DMS114 treated with DMSO at 0.1 percent for 48 hours (cell line): ENCODE data around the gene SORCS1.

Experiments
- DNase-seq: peaks from one replicate; lab custom pipeline; 2025; ENCODE audit not compliant: unreplicated experiment; lab: John Stamatoyannopoulos, UW

The SORCS1 gene

DNA sequence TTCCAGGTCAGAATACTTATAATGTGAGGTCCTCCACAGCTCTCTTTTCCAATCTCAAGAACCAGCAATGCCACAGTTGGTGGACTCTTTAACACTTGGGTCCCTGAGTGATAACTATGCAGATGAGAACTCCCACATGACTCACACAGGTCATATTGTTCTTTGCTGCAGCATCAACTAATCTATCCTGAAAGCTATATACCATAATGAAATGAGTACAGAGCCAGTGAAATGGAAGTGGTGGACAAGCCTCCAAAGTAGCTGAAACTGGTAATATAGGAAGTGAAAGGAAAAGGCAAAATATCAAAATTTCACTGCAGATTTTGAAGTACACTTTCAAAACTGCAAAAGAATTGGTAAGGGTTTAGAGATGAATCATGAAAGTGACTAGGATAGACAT is 45.6 kb downstream of the SORCS1 start:
- no peak for DNase-seq

DNA sequence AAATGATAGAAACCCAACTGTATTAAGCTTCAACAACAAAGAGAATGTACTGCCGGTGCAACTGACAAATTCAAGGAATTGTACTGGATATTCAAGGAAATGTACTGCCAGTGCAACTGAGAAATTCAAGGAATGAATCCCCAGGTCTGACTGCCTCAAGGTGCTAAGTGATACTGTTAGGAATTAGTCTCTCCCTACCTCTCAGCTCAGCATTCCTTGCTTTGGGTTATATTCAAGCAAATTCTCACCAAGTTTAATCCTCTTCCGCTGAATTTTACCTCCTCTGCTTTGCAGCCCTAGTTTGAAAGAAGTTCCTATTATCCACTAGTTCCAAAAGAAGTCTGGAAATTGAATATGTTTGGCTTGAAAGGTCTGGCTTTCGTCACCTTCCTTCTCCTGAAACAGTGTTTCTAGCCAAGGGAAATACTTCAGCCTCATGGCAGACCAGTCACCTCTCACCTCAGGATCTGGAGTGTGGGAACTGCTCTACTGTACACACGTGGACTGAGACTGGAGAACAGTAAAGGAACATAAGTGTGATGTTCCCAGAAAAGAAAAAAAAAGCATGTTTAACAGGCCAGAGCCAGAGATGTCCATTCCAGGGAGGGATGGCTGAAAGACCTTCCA is 60.4 kb downstream of the SORCS1 start:
- DNase-seq: no peak

DNA sequence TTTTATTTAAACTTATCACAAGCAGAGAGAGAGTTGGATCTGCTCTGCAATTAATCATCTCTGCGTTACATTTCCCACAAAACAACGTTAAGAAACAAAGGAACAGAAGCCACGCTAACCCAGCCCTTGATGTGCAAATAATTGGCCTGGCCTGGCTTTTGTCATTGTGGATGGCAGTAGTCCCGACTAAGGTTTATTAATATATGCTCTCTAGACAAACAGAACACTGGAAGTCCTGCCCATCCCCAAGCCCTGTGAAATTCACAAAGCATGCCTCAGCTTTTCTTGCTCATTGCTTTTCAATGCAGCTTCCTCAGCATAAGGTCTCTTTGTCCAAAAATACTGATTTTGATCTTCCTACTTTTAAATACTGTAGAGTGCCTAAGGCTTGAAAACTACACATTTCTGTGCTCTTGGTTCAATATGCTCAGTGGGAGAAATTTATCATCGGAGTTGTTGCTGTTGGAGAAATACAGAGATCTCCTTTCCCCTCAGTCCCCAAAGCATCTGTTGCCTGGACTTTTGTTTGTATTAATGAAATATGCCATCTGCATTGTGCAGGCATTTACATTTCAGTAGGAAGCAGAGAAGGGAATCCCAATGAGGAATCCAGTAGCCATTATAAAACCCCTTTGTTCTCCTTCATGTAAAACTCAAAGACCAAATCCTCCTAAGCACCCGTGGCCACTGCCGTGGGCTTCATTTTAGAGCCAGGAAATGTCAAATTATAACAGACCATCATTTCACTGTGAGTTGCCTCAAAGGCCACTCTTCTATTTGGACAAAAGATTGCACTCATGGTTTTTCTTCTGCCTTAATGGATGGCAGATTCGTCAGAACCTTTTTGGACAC is 61.1 kb downstream of the SORCS1 start:
- DNase-seq: no peak

DNA sequence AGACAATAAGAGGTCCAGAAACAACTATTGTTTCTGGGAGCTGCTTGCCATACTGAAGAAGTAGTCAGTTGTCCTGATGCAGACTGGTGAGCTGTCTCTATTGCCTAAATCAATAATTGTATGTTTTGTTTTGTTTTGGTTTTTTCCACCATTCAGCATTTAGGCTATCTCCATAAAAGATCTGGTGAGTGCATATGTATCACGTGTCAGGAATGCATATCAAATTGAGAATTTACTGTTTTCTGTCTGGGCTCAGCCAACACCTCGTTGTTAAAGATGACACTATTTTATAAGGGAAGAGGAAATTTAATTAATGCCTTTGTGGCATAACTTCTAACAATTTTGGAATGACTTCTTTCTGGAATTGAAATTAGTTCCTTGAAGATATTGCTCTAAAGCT is 66.2 kb downstream of the SORCS1 start:
- DNase-seq: no peak

DNA sequence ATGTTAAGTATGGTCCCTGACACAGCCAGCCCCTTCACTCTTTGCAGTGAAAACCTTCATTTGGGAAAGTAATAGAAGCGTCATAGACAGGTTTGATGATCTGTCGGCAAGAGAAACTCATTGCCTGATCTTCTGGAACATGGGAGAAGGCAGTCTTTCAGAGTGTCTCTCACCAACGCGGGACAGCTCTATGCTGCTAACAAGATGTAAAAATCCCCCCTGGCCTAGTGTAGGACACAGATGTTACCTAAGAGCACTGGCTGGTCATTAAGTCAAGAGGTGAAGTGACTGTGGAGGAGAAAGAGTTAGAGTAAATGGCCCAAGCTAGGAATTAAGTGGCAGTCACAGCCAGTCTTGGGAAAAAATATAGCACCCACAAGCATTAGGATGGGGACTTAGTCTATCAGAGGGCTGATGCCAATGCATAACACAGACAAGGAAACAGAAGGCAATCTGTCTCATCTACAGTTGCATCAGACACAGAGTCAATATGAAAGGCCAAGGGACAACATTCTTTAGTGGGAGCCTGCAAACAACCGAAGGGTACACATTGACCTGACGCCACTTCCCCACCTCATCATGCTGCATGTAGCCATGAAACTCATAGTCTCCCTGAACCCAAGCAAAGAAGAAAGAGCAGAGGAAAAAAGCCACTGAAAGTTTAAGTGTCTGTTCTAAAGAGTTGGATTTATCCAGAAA is 69.5 kb downstream of the SORCS1 start:
- no peak for DNase-seq

DNA sequence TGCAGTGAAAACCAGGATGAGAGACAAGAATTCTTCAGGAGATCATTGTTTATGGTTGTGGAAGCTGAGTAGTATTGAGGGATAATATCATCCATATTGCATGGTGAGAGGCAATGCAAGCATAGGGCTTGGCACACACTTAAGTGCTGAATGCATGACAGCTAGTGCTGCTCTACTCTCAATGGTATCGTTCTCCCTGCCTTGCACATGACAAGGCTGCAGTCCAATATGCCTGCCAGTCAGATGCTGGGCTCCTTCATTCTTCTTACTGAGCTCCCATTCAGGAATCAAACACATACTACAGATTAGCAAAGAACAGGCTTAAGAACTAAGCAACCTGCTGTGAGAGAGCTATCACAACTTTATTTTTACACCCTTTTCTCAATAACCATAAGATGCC is 72.2 kb downstream of the SORCS1 start:
- DNase-seq: no peak

DNA sequence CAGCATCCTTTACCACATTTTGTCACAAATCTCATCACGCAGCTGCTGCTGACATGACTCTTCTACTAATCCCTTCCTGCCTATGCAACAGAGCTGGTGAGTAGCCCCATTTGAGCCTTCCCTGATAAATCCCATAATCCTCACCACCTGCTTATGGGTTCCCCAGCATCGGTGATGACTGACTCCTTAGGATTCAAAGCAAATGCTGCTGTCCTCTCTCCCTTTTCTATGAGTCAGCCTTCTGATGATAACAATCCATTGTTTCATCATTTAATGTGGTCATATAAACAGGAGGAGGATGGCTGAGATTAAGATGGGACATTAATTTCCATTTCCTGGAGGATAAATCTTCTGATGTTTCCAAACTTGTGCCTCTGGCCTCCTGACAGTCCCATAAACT is 73.4 kb downstream of the SORCS1 start:
- DNase-seq: no peak

DNA sequence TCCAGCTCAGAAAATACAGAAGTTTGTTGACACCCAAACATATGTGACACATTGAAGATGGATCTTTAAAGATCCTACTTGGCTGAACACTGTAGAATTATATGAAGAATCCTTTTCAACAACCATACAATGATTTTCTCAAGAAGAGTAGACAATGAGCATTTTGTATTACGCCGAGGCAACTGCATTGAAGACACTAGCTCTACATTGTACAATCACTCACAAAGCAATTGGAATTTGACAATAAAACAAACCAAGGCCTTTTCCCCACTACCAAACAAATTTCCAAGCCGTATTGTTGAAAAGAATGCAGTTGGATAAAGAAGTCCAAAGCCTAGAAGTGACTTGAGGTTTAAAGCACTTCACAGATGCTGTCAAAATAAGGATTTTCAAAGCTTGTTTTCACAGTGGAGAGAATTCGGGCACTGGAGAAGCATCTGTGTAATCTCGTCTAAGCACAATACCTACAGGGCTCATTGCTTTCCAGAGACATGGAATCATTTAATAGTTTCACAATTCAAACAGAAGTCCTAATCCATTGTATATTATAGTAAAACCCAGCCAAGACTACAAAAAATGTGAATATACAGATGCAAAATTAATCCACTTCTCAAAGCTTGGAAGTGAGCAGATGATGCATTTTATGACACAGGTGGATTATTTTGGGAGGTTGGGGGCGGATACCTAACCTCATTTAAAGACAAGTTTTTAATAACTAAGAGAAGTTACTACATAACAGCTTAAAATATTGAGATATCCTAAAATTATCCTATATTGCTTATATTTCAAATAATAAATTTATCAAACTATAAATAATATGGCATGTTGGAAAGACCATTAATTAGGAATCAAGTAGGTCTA is 78.6 kb downstream of the SORCS1 start:
- DNase-seq: no peak

DNA sequence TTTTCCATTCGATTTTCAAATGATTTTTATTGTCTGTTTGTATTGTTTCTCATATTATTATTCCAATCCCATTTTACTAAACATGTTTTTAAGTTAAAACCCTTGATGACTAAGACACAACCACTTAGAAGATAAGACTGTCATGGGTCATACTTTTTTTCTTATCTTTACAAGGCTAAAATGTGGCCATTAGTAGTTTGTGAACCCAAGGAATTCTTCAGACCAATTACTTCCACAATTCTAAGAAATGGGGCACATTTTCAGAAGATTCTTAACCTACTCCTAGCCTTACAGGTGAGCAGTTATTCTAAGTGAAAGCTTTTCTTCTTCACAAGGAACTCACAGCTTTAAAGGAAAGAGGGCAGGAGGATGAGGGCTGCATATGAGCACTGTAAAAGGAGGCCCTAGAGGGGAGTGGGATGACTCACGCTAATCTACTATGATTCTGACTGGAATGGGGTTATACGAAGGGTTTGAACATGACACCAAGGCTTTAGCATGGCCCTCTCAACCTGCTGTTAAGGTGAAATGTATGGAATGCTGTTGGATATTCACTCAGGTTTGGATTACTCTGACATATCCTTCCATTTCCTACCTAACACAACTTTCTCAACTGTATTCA is 81.0 kb downstream of the SORCS1 start:
- DNase-seq: no peak

DNA sequence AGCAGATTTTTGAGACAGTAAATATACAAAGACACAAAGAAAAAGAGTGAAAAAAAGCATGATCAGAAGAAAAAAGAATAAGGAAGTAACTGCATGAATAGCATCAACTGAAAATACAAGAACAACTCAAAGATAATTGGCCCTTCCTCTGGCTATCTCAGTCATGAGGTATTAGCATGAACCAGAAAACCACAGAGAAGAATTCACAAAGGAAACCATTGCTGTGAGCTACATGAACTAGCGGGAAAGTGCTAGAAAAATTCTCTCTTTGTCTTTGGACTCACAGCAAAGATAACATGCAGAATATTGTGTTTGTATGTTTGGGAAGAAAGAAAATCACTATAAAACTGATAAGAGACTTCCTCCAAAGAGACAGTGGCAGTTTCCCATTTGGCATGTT is 82.9 kb downstream of the SORCS1 start:
- DNase-seq: no peak

DNA sequence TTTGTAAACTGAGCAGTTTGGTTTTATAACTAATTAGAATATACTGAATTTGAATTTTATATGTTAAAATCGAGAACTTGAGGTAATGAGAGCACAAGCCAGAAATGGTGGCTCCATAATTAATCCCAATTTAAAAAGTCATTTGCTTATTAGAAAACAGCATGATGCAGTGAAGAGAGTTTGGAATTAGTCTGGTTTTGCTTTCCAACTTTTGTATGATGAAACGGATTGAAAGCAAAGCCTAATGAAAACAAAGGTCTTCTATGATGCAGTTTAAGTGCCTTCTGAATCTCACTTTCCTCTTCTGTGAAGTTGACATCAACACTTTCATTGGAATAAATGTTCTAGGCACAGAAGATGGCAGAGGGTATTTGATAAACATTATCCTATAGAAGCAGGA is 89.4 kb downstream of the SORCS1 start:
- DNase-seq: no peak

DNA sequence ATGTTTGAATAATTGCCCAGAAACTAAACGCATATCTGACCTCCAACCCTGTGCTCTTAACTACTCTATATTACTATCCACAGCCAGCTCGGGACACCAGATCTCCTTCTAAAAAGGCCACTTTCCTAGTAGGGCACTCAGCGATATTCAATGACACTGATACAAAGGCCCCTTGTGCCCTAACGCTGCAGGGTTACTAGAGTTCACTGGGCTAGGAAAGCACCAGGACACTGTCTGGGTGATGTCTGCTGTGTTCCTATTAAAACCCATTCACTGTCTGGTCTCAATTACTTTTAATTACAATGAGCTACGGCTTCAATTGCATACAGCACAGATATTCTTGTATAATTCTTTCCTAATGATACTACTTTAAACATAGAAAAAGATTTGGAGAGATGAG is 91.7 kb downstream of the SORCS1 start:
- DNase-seq: no peak

DNA sequence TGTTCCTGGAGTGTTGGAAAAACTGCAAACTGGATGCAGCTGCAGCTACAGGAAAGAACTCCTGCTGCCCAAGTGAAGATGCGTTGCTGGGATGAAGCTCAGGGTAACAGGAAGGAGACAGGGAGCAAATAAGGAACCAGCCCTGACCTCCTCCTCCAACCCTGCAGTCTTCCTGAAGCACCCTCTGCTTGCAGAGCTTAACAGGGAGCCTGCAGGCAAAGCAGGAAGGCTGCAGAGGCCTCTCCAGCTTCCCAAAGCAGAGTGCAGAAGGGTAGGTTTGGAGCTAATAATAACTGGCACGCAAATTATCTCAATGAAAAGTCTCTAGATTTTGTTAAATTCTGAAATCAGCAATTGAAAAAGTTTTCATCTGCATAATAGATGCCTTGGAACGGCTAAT is 92.5 kb downstream of the SORCS1 start:
- no peak for DNase-seq

DNA sequence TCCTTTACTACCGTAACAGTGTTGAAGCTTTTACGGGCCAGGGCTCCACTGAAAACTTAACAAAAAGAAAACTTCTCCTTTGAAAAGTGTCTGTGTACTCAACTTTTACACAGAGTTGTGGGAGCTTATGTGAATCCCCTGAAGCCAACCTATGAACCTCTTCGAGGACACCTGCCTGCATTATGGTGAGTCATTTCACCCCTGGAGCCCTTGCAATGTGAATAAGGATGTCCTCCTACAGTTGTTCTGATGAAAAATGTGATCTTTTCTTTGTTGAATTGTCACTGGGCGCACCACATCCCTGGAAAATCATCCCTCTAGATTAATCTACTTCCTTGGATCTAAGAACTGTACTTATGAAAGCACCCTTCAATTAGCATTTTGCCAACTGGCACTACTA is 93.2 kb downstream of the SORCS1 start:
- DNase-seq: no peak

DNA sequence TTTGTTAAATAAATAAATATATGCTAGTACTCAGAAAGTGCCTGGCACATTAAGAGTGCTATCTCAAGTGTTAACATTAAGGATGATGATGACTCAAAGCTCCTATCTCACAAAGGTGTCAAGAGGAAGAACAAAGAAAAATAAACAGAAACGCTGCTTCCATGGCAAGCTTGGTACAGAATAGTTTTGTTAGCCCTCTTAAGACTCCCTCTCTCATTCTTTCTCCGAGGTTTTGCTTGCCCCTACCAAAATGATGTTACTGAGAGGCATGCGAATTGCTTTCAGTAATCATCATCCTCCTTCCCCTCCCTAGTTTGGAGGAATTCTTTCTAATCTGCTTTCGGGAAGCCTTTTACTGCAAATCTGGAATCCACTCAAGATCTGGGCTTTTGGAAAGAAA is 96.7 kb downstream of the SORCS1 start:
- DNase-seq: no peak

DNA sequence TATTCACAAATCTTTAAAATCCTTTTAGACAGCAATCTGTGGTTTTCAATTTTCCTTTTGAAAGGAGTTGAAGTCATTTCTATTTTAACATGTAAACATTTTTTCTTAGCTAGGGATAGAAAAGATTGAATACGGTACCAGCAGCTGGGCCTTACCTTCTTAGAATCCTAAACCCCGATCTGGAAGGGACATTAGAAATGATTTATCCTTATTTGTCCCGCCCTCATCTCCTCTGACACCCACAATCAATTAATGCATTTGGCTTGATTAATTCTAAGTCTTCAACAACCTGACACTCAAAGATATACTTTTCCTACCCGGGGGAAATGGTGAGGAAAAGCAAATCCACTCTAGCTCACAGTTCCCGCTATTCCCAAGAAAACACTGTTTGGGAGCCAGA is 100.4 kb downstream of the SORCS1 start:
- DNase-seq: no peak

DNA sequence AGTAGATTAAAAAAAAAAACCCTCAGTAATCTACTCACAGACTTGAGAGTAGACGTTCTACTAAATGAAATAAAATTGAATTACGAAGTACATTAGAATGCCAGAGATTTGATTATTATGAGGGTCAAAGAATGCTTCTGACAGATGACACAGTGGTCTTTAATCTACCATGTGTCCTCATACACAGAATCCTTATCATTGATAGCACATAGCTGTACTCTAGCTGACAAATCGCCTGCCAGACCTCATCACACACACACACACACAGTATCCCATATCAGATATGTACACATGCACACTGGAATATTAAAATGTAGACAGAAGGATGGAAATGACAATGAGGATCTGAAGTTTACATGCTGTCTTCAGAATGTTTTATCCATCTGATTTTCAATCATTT is 104.6 kb downstream of the SORCS1 start:
- no peak for DNase-seq

DNA sequence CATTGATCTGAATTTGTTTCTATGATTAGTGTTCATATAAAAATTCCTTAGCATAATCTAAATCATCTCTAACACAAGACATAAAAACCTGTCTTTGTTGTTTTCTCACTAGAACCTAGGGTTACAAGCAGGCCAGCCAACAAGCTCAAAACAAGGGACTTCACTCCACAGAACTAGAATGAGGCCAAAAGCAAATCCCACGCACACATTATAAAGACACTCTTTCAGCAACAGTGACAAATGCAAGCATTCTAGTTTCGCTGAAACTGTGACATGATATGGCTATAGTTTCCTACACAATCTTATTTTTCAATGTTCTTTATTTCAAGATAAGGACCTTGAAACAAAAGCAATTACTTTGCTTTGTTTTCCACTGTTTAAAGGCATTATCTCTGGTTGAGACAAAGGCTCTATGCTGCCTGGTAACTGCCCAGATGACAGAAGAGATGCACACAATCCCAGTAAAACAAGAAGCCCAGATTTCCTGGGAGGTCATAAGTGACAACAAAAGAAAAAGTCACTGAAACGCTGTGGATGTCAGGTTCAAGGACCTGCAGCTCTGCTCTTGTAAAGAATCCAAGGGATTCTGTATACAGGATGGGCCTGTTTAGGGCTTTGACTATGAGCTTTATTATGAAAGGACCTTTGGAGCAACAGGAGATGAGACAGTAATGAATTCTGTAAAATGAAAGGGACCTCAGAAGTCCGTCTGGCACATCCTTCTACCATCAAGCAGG is 105.3 kb downstream of the SORCS1 start:
- no peak for DNase-seq

DNA sequence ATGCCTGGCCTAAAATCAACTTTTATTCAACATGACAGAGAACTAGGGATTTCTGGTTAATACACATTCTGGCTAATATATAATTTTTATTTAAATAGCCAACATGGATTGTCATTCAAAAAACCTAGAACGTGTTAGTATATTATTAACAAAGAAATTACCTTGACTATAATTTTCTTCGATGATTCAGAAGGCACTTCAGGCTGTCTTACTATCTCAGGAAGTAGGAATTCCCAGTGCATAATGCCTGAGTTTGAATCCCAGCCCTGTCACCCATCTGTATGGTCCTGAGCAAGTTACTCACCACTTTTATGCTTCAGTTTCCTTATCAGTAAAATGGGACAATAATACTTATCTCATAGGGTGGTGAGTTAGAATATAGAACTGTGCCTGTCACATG is 106.2 kb downstream of the SORCS1 start:
- no peak for DNase-seq

DNA sequence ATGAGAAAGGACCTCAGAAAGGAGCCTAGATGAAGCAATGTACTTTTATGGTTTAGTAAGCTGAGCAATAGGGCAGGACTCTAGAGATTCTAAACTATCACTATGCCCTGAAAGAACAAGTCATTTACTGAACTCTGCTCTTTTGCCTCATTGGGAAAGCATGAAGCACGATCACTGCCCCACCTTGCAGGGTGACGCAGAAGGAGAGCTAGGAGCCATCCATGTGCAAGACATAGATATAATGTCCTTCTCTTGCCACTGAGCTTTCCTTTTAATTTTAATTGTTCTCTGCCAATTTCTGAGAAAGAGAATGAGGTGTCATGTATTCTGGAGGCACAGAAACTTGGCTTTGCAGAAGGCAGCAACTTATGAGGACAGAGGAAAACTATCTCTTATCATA is 108.3 kb downstream of the SORCS1 start:
- DNase-seq: no peak
